A549 treated with CpdA at 1 μM for 4 hours (cell line): ENCODE measurements around the gene PRPF38B. TPM values are rescaled to one million over a fixed set of nuclear protein-coding genes. Genes with fewer than 3 reads are reported as not detected.

Experiments used
- total RNA-seq: library from RNA; stranded (reverse); fragments of 200-300 nt; extraction: Qiagen RNA extraction; gene quantifications from 5 replicates; pipeline ENCODE4 v1.2.3, GENCODE V29; 2022; ENCODE audit warnings: low read depth

The PRPF38B gene
- 22.3 to 28.7 TPM (median 23.3 TPM) in 5 replicates for total RNA-seq

GRCh38 chr1:108691942-108692723 is at the start of gene PRPF38B:
TSS of gene PRPF38B (plus strand) at chr1:108692310. CDS start at chr1:108692592, 282 bp downstream.

GRCh38 chr1:108661030-108661609 is 31.0 kb upstream of the PRPF38B start, which contains the start of gene HENMT1:
TSS of gene HENMT1 (minus strand) at chr1:108661093. CDS start at chr1:108659884, 1,209 bp downstream.

GRCh38 chr1:108712606-108713150 is 20.6 kb downstream of the PRPF38B start, which contains the start of gene FNDC7:
TSS of gene FNDC7 (plus strand) at chr1:108712908. CDS start at chr1:108712934, 26 bp downstream.

GRCh38 chr1:108746382-108747170 is 54.5 kb downstream of the PRPF38B start, which contains the start of gene STXBP3:
TSS of gene STXBP3 (plus strand) at chr1:108746674. CDS start at chr1:108746738, 64 bp downstream.

Other genes starting within 250 kb of the PRPF38B start
- not detected in 5 replicates for gene NBPF6, start 242.0 kb upstream of the PRPF38B start, total RNA-seq
- gene EEIG2, start 132.2 kb upstream of the PRPF38B start, total RNA-seq, result 4.6 to 8.4 TPM (median 6.4 TPM) in 5 replicates
- gene HENMT1, start 31.2 kb upstream of the PRPF38B start, total RNA-seq, result 4.0 to 6.0 TPM (median 4.8 TPM) in 5 replicates
- gene FNDC7, start 20.6 kb downstream of the PRPF38B start, total RNA-seq, result 0.02 TPM in 1 of 5 replicates, not detected in the others
- gene STXBP3, start 54.4 kb downstream of the PRPF38B start, total RNA-seq, result 17.3 to 27.9 TPM (median 20.3 TPM) in 5 replicates
- 0.46 to 1.5 TPM (median 0.74 TPM) in 5 replicates for gene AKNAD1, start 164.8 kb downstream of the PRPF38B start, total RNA-seq
- gene GPSM2, start 184.7 kb downstream of the PRPF38B start, total RNA-seq, result 12.0 to 17.7 TPM (median 16.1 TPM) in 5 replicates